Coronary artery (tissue), 2 donors: Measurements from ENCODE around the gene NCKAP5.

Source experiments
- DNase-seq: peaks from one replicate; pipeline ENCODE4 v3.0.0-alpha.2; 2017; ENCODE audit warnings: low spot score
- H3K27ac ChIP-seq, 2 donors: fragments of 200-600 bp; sonication (generic); one replicate each; pipeline ENCODE4 v1.5.1; 2016 to 2019
- H3K4me3 ChIP-seq: fragments of 200-600 bp; sonication (generic); 2 replicates; pipeline ENCODE4 v1.5.1; 2016; ENCODE audit warnings: mild to moderate bottlenecking, moderate library complexity
- TF ChIP-seq, protein P1 (sequence below): fragments of 200-600 bp; sonication (generic); IDR thresholded peaks from one replicate; pipeline ENCODE4 v1.5.1; 2019; ENCODE audit warnings: antibody characterized with exemption

Gene NCKAP5

GRCh38 chr2:133265432-133265949, 302.8 kb downstream of the NCKAP5 start:
- DNase-seq = no peak
- no peak overlapping the region for H3K27ac ChIP-seq
- peak overlapping the region; percentile 61 for H3K4me3 ChIP-seq

GRCh38 chr2:133264989-133265401, 303.3 kb downstream of the NCKAP5 start:
- Histone ChIP-seq H3K27ac (no peak overlapping the region), H3K4me3 (no peak overlapping the region)
- TF ChIP-seq, protein P1, sequence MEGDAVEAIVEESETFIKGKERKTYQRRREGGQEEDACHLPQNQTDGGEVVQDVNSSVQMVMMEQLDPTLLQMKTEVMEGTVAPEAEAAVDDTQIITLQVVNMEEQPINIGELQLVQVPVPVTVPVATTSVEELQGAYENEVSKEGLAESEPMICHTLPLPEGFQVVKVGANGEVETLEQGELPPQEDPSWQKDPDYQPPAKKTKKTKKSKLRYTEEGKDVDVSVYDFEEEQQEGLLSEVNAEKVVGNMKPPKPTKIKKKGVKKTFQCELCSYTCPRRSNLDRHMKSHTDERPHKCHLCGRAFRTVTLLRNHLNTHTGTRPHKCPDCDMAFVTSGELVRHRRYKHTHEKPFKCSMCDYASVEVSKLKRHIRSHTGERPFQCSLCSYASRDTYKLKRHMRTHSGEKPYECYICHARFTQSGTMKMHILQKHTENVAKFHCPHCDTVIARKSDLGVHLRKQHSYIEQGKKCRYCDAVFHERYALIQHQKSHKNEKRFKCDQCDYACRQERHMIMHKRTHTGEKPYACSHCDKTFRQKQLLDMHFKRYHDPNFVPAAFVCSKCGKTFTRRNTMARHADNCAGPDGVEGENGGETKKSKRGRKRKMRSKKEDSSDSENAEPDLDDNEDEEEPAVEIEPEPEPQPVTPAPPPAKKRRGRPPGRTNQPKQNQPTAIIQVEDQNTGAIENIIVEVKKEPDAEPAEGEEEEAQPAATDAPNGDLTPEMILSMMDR = no peak
- no peak for DNase-seq

More at GRCh38 chr2:133265432-133265949, 302.8 kb downstream of the NCKAP5 start:
- TF ChIP-seq, protein P1 = no peak

DNA sequence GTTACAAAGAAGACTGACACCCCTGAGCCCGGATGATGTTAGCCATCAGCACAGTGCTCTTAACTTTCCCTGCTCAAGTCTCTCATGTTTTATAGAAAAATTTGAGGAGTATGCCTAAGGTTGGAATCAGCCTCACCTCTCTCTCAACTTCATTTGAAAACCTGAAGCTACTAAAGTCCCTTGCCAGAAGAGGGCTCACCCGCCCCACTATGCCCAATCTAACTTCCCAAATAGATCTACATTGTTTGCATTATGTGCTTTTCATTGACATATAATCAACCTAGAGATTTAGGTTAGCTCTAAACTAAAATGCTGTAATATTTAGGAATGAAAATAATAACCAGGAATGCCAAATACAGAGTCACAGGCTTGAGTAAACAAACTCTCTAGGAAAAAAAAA, 305.4 kb downstream of the NCKAP5 start:
- no peak for DNase-seq
- Histone ChIP-seq H3K27ac (no peak overlapping the region), H3K4me3 (no peak overlapping the region)
- TF ChIP-seq, protein P1 = no peak

DNA sequence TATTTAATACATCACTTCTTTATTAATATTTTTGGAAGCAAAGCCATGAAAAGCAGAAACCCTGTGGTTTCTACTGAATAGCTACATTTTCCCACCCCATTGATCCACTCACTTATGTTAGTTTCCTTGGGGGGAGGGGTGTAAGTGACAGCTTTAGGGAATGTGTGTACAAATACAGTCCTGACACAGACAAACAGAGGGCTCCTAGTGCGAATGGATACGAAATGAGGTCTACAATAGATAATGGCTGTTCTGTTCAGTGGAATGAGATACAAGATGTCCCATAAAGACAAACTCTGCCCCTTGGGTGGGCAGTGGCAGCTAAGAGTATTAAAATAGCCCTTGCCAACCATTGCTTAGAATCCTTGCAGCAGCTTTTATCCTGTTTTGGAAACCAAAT, 312.9 kb downstream of the NCKAP5 start:
- H3K4me3 ChIP-seq = no peak overlapping the region
- TF ChIP-seq, protein P1 = no peak
- H3K27ac ChIP-seq = no peak overlapping the region
- DNase-seq = no peak

DNA sequence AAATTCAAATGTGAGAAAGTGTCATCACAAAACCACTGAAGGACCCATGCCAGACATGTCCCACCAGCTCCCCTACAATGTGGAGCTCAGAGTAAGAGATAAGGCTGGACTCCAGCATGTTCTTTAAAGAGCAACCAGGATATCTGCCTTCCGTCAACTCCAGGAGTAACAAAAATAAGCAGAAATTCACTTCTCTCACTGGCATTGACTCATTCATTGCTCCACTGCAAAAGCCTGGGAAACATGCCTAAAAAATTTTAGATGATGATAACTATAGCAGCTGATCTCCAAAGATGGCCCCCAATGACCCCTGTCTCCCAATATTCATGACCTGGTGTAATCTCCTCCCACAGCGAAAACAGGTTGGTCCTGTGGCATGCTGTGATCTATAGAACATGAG, 314.5 kb downstream of the NCKAP5 start:
- DNase-seq = no peak
- H3K27ac ChIP-seq = no peak overlapping the region
- no peak overlapping the region for H3K4me3 ChIP-seq
- TF ChIP-seq, protein P1 = no peak

- H3K27ac ChIP-seq = no peak overlapping the region
- no peak for DNase-seq
- TF ChIP-seq, protein P1 = no peak
- no peak overlapping the region for H3K4me3 ChIP-seq
These were observed 315.4 kb downstream of the NCKAP5 start for GRCh38 chr2:133252780-133253355.

GRCh38 chr2:133249362-133249761, 318.9 kb downstream of the NCKAP5 start:
- no peak for DNase-seq
- Histone ChIP-seq H3K27ac (no peak overlapping the region), H3K4me3 (no peak overlapping the region)
- TF ChIP-seq, protein P1 = no peak
